ENCODE results near the gene VARS1.

GRCh38 chr6:31778999-31779885 is 16.3 kb downstream of the VARS1 start:
- TF ChIP-seq CTCF (IDR thresholded peaks at IDR 0.05) (no peak), POLR2A (IDR thresholded peaks at IDR 0.05) (no peak), EP300 (IDR thresholded peaks at IDR 0.05) (no peak), POLR2AphosphoS5 (IDR thresholded peaks at IDR 0.05) (no peak)

Data from gastroesophageal sphincter (tissue), 3 donors.